GM18499 (cell line): ENCODE measurements around the gene NUDT3.
"Not testable (repeated sequence)": the region's sequence is repeated elsewhere in the genome, so short reads cannot be mapped to it uniquely, and the experiment has no call there.

Experiments used
- ATAC-seq: cut with Tn5 transposase; IDR thresholded peaks from one replicate; pipeline ENCODE4 v1.9.1; 2021; ENCODE audit warnings: moderate number of reproducible peaks; ENCODE audit not compliant: insufficient read depth, unreplicated experiment

The NUDT3 gene

GRCh38 chr6:34392497-34393190 lies at the start of gene NUDT3:
Gene NUDT3, minus strand, starts transcription at chr6:34392669. Its CDS starts 307 bp downstream, at chr6:34392362.
- ATAC-seq: peak; percentile 50

- ATAC-seq: no peak
These were observed 49.1 kb upstream of the NUDT3 start for GRCh38 chr6:34441526-34441925.

DNA sequence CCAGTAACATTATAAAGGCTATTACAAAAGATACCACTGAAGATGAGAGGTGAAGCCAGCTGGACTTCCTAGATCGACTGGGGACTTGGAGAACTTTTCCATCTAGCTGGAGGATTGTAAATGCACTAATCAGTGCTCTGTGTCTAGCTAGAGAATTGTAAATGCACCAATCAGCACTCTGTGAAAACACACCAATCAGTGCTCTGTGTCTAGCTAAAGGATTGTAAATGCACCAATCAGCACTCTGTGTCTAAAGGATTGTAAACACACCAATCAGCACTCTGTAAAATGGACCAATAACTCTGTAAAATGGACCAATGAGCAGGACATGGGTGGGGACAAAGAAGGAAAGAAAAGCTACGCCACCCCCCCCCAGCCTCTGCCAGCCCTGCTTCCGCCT lies 47.0 kb upstream of the NUDT3 start:
- no peak for ATAC-seq

GRCh38 chr6:34438705-34439104 lies 46.2 kb upstream of the NUDT3 start:
- no peak for ATAC-seq

- ATAC-seq: no peak
These were observed 45.1 kb upstream of the NUDT3 start for GRCh38 chr6:34437644-34437970.

DNA sequence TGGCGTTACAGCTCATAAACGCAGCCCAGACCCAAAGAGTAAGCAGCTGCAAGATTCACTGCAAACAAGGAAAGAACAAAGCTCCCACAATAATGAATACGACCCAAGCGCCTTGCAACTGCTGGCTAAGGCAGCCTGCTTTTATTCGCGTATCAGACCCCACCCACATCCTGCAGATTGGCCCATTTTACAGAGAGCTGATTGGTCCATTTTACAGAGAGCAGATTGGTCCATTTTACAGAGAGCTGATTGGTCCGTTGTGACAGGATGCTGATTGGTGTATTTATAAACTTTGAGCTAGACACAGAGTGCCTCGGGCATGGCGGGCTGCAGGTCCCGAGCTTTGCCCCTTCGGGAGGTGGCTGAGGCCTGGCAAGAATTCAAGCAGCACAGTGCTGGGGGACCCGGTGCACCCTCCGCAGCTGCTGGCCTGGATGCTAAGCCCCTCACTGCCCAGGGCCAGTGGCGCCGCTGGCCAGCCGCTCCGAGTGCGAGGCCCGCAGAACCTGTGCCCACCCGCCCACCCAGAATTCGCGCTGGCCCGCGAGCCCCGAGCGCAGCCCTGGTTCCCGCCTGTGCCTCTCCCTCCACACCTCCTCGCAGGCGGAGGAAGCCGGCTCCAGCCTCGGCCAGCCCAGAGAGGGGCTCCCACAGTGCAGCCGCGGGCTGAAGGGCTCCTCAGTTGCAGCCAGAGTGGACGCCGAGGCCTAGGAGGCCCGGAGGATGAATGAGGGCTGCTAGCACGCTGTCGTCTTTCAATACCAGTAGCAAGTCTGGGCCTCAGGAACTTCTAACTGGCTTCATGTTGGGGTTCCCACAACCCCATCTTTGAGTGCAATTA lies 44.6 kb upstream of the NUDT3 start:
- ATAC-seq: no peak

- ATAC-seq: no peak
These were observed 43.4 kb upstream of the NUDT3 start for GRCh38 chr6:34435916-34436315.

- ATAC-seq: no peak
These were observed 33.3 kb upstream of the NUDT3 start, which contains the start of gene RPS10 for GRCh38 chr6:34425498-34426410. Gene RPS10, minus strand, starts transcription at chr6:34426069. Its CDS starts 848 bp downstream, at chr6:34425221.

GRCh38 chr6:34425132-34425497 lies 32.6 kb upstream of the NUDT3 start:
- no peak for ATAC-seq

GRCh38 chr6:34424200-34425131 lies 32.0 kb upstream of the NUDT3 start:
- no peak for ATAC-seq

GRCh38 chr6:34423254-34423653 lies 30.8 kb upstream of the NUDT3 start:
- ATAC-seq: no peak

- ATAC-seq: no peak
These were observed 25.9 kb upstream of the NUDT3 start for GRCh38 chr6:34418367-34418766.

GRCh38 chr6:34416877-34417371 lies 24.5 kb upstream of the NUDT3 start:
- ATAC-seq: no peak

- ATAC-seq: no peak
These were observed 22.8 kb upstream of the NUDT3 start for GRCh38 chr6:34414999-34415858.

GRCh38 chr6:34412643-34413214 lies 20.3 kb upstream of the NUDT3 start:
- no peak for ATAC-seq

GRCh38 chr6:34412016-34412415 lies 19.5 kb upstream of the NUDT3 start:
- no peak for ATAC-seq

- ATAC-seq: not testable (repeated sequence)
These were observed 15.4 kb upstream of the NUDT3 start for GRCh38 chr6:34407915-34408314.

- no peak for ATAC-seq
These were observed 4.0 kb upstream of the NUDT3 start for GRCh38 chr6:34396518-34396917.
